NT2/D1 (cell line): ENCODE results near the gene XG.
"Not testable (repeated sequence)": the region's sequence is repeated elsewhere in the genome, so short reads cannot be mapped to it uniquely, and the experiment has no call there.

Experiments
- DNase-seq: peaks from one replicate; pipeline ENCODE4 v3.0.0-alpha.2; 2011; ENCODE audit warnings: low read depth, low spot score
- H3K27me3 ChIP-seq: 2 replicates; pipeline ENCODE4 v1.6.0; 2011; ENCODE audit warnings: mild to moderate bottlenecking; ENCODE audit not compliant: insufficient read length, insufficient read depth
- H3K36me3 ChIP-seq: 2 replicates; pipeline ENCODE4 v1.6.1; 2011; ENCODE audit warnings: mild to moderate bottlenecking, low read length, mixed read lengths; ENCODE audit not compliant: insufficient read depth, insufficient read length
- H3K4me1 ChIP-seq: 2 replicates; pipeline ENCODE4 v1.5.1; 2011; ENCODE audit not compliant: insufficient read depth, insufficient read length
- H3K4me3 ChIP-seq: 2 replicates; pipeline ENCODE4 v1.5.1; 2011; ENCODE audit warnings: low read depth; ENCODE audit not compliant: insufficient read length
- H3K9ac ChIP-seq: 2 replicates; pipeline ENCODE4 v1.6.0; 2011; ENCODE audit warnings: low read depth; ENCODE audit not compliant: insufficient read length
- H3K9me3 ChIP-seq: 2 replicates; pipeline ENCODE4 v1.5.1; 2011; ENCODE audit warnings: mild to moderate bottlenecking, low read length; ENCODE audit not compliant: insufficient read depth
- SUZ12 ChIP-seq: IDR thresholded peaks from 2 replicates; pipeline ENCODE4 v1.6.1; 2011; ENCODE audit not compliant: insufficient read length, insufficient read depth; ENCODE audit errors: extremely low read depth
- YY1 ChIP-seq: IDR thresholded peaks from 2 replicates; pipeline ENCODE4 v1.6.1; 2011; ENCODE audit not compliant: insufficient read length, insufficient read depth
- ZNF274 ChIP-seq: IDR thresholded peaks from 2 replicates; pipeline ENCODE4 v1.6.1; 2011; ENCODE audit warnings: mild to moderate bottlenecking, low read depth, low read length

The XG gene, protein sequence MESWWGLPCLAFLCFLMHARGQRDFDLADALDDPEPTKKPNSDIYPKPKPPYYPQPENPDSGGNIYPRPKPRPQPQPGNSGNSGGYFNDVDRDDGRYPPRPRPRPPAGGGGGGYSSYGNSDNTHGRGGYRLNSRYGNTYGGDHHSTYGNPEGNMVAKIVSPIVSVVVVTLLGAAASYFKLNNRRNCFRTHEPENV

DNA sequence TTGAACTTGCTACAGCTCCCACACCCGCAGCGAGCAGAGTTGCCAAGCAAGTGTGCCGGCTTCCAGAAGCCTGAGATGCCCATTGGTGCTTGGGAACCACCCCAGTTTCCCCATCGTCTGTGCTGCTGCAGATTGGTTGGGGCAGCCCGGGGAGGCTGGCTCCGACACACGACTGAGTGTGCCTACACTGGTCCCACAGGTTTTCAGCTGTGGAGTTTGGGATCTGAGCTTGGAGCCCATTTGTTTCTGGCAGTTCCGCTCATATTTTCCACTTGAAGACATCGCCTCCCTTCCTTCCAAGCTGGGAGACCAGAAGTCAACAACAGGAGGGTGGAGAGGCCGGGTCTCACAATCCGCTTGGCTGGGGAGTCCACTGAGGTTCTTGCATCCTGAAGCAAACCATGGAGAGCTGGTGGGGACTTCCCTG lies at the start of gene XG:
TSS of gene XG (plus strand) at position 167 of the 427 bp plus-strand sequence. CDS start at position 402, 235 bp downstream.
- H3K9me3 ChIP-seq, H3K4me3 ChIP-seq, H3K36me3 ChIP-seq, H3K27me3 ChIP-seq, DNase-seq, H3K9ac ChIP-seq, H3K4me1 ChIP-seq: not testable (repeated sequence)

DNA sequence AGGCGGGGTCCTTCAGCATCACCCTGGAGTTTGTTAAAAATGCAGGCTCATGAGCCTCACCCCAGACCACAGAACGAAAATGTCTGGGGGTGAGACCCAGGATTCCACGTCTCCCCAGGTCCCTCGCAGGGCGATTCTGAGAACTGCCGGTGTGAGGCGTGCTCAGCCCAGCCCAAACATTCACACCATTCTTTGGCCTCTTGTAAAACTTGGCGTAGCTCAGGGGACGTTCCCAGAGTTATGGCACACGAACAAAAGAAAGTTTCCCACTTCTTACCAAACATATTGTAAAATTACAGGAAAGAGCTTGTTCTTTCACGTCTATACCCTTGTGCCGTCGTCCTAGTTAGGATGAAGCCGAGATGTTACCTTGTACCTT lies 47.9 kb upstream of the XG start:
- no peak for DNase-seq
- no peaks in the 10 kb centered on the region for H3K27me3 ChIP-seq
- H3K4me1 ChIP-seq = peaks cover 12% of the 10 kb centered on the region
- no peak overlapping the region for H3K4me3 ChIP-seq
- H3K9ac ChIP-seq = no peak overlapping the region
- TF ChIP-seq YY1 (no peak), SUZ12 (no peak), ZNF274 (no peak)
- peaks cover 24% of the 10 kb centered on the region for H3K36me3 ChIP-seq
- H3K9me3 ChIP-seq = no peaks in the 10 kb centered on the region

DNA sequence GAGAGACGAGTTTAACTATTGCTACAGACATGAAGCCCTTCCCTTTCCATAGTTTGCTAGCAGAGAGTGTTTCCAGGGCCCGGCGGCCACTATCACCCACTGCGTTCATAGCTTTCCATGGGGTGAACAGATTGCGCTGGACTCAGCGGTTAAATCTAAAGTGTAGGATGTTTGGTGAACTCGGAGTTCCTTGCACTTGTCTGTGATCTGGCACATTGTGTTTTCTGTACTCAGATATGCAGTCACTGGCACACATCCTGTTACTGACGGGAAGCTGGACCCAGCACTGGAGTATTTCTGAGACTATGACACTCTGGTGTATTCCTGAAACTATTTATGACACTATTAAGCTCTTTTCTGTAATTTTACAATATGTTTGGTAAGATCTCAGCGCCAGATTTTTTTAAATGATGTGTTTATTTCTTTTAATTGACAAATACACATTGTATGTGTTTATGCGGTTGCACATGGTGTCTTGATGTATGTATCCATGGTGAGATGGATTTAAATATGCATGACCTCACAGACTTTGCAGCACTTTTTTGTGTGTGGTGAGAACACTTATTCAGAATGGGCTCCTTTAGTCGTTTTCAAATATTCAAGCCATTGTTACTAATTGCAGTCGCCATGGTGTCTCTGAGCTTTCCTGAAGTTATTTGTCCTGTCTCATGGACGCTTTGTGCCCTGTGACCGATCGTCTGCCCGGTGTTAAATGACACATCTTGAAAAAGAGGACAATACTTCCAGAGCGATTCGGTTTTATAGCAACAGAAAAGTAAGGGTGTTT lies 46.6 kb upstream of the XG start:
- no peak overlapping the region for H3K9ac ChIP-seq
- no peaks in the 10 kb centered on the region for H3K27me3 ChIP-seq
- peaks cover 12% of the 10 kb centered on the region for H3K4me1 ChIP-seq
- no peak for DNase-seq
- H3K4me3 ChIP-seq = no peak overlapping the region
- H3K36me3 ChIP-seq = peaks cover 20% of the 10 kb centered on the region
- H3K9me3 ChIP-seq = no peaks in the 10 kb centered on the region
- no peak for TF ChIP-seq ZNF274
- TF ChIP-seq YY1 = no peak
- no peak for TF ChIP-seq SUZ12

DNA sequence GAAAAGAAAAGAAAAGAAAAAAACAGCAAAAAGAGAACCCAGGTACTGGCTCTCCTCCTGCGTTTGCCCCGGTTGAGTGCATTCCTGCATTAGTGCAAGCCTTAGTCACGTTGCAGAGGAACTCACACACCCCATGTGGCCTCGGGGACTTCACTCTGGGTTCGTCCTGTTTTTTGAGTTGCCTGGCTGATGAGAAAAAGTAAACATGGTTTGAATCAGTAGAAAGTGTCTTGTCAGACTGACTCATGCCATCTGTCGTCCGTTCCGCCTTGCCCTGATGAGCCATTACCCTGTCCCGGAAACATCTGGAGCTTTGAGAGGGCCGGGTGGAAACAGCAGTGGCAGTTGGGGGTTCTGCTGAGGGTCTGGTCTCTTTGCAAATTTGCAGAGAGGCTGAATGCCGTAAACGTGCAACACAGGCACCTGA lies 44.5 kb upstream of the XG start:
- H3K36me3 ChIP-seq = peaks cover 22% of the 10 kb centered on the region
- H3K4me1 ChIP-seq = peaks cover 10% of the 10 kb centered on the region
- no peaks in the 10 kb centered on the region for H3K27me3 ChIP-seq
- H3K9me3 ChIP-seq = no peaks in the 10 kb centered on the region
- H3K4me3 ChIP-seq = no peak overlapping the region
- TF ChIP-seq YY1 (no peak), ZNF274 (no peak)
- H3K9ac ChIP-seq = no peak overlapping the region
- DNase-seq = peak; percentile 61

DNA sequence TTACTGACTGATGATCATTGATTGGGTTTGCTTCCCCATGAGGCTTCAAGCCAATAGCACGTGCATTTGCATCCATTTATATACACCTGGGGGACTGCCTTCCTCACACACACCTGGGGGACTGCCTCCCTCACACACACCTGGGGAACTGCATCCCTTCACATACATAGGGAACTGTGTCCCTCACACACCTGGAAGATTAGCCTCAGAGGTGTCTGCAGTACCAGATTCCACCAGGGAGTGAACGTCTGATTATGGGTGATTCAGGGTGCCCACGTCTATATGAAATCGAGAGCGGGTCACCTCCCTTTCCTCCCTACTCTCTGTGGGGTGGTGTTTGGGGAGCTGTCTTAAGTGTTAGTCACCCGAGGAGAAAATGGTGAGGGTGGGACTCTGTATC lies 43.8 kb upstream of the XG start:
- TF ChIP-seq YY1 = no peak
- TF ChIP-seq ZNF274 = no peak
- TF ChIP-seq SUZ12 = no peak
- Histone ChIP-seq H3K4me1 (peaks cover 10% of the 10 kb centered on the region), H3K36me3 (peaks cover 28% of the 10 kb centered on the region), H3K9me3 (no peaks in the 10 kb centered on the region), H3K27me3 (no peaks in the 10 kb centered on the region), H3K9ac (no peak overlapping the region), H3K4me3 (no peak overlapping the region)
- no peak for DNase-seq

DNA sequence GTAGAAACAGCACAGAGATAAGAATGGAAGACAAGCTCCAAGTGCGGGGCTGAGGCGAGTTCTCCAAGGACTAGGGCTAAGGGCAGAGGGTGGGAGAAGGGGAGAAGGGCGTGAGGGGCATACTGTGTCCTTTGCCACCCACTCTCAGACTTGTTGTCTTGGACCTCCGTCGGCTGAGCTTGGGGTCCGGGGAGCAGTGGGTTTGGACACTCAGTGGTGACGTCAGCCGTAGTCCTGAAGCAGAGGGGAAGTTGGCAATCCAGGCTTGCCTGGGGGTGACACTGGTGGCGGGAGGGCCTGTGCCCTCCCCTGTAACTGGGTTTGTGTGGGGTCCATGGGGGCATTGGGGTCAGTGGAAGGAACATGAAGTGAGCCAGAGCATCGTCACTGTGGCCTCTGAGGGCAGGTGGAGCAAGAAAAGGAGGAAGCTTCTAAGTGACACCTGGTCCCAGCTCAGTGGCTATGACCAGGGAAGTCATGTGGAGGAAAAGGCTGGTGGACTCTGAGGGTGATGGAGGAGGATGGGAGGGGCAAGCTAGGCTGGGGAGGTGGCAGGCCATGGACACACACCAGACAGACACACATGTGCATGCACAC lies 43.1 kb upstream of the XG start:
- no peak for DNase-seq
- Histone ChIP-seq H3K36me3 (peaks cover 35% of the 10 kb centered on the region), H3K9me3 (no peaks in the 10 kb centered on the region), H3K9ac (no peak overlapping the region), H3K4me3 (no peak overlapping the region), H3K27me3 (no peaks in the 10 kb centered on the region), H3K4me1 (peaks cover 10% of the 10 kb centered on the region)
- TF ChIP-seq ZNF274 (no peak), YY1 (no peak), SUZ12 (no peak)

DNA sequence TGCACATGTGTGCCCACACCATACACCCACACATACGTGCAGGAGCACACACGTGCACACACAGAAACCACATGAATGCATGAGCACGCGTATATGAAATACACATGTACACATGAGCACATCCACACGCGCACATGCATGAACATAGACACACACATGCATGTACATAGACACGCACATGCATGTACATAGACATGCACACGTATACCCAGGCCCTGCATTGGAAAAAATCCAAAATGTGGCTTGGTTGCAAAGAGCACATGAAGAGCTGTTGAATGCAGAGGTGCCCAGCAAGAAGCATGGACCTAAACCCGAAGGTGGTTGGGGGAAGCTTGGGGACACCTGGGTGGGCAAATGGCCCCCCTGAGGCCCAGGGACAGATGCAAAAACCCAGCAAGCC lies 42.3 kb upstream of the XG start:
- Histone ChIP-seq H3K4me1 (peaks cover 10% of the 10 kb centered on the region), H3K36me3 (peaks cover 39% of the 10 kb centered on the region), H3K4me3 (no peak overlapping the region), H3K9ac (no peak overlapping the region), H3K27me3 (no peaks in the 10 kb centered on the region), H3K9me3 (peaks cover under 1% of the 10 kb centered on the region; the same call in 1 of the 2 replicates)
- no peak for TF ChIP-seq ZNF274
- no peak for TF ChIP-seq YY1
- TF ChIP-seq SUZ12 = no peak
- no peak for DNase-seq
